Measurements from ENCODE around the gene RPIA.

- TF ChIP-seq YY1 (IDR thresholded peaks at IDR 0.05; ENCODE audit: insufficient read depth, insufficient read length) (no peak), SUZ12 (IDR thresholded peaks at IDR 0.05; ENCODE audit: extremely low read depth, insufficient read depth, insufficient read length) (no peak), ZNF274 (IDR thresholded peaks at IDR 0.05; ENCODE audit: low read depth, low read length) (no peak)
These were observed 28.9 kb downstream of the RPIA start for GRCh38 chr2:88720399-88720798.

Data from NT2/D1 (cell line).